GM18511 (cell line): Measurements from ENCODE around the gene GPR157.
A peak's percentile ranks its signal among the peaks of the same experiment; 100 is the strongest.
"Not testable (repeated sequence)": the region's sequence is repeated elsewhere in the genome, so short reads cannot be mapped to it uniquely, and the experiment has no call there.

ENCODE experiments used
- ATAC-seq: cut with Tn5 transposase; IDR thresholded peaks from one replicate; pipeline ENCODE4 v1.9.1; 2021; ENCODE audit warnings: mild to moderate bottlenecking, moderate library complexity; ENCODE audit not compliant: unreplicated experiment

GPR157 gene

GRCh38 chr1:9146156-9146555 is 17.3 kb upstream of the GPR157 start:
- ATAC-seq = no peak

- no peak for ATAC-seq
These were observed 16.8 kb upstream of the GPR157 start for GRCh38 chr1:9145714-9146113.

- no peak for ATAC-seq
These were observed 16.2 kb upstream of the GPR157 start for GRCh38 chr1:9145021-9145668.

- not testable (repeated sequence) for ATAC-seq
These were observed 15.6 kb upstream of the GPR157 start for GRCh38 chr1:9144494-9144893.

- ATAC-seq = no peak
These were observed 14.3 kb upstream of the GPR157 start for GRCh38 chr1:9143250-9143649.

GRCh38 chr1:9139930-9140329 is 11.0 kb upstream of the GPR157 start:
- ATAC-seq = no peak

GRCh38 chr1:9136932-9137331 is 8.0 kb upstream of the GPR157 start:
- ATAC-seq = no peak

GRCh38 chr1:9135073-9135836 is 6.4 kb upstream of the GPR157 start:
- ATAC-seq = no peak

GRCh38 chr1:9133870-9134585 is 5.1 kb upstream of the GPR157 start:
- no peak for ATAC-seq

- ATAC-seq = peak; percentile 63
These were observed 552 bp upstream of the GPR157 start for GRCh38 chr1:9129266-9130041.

- peak; percentile 4 for ATAC-seq
These were observed 759 bp downstream of the GPR157 start for GRCh38 chr1:9128166-9128519.

GRCh38 chr1:9127395-9128165 is 1.3 kb downstream of the GPR157 start:
- no peak for ATAC-seq

GRCh38 chr1:9126511-9126910 is 2.4 kb downstream of the GPR157 start:
- ATAC-seq = no peak

- ATAC-seq = not testable (repeated sequence)
These were observed 3.1 kb downstream of the GPR157 start for GRCh38 chr1:9125847-9126246.

- no peak for ATAC-seq
These were observed 3.6 kb downstream of the GPR157 start for GRCh38 chr1:9125325-9125724.

GRCh38 chr1:9124389-9124788 is 4.5 kb downstream of the GPR157 start:
- not testable (repeated sequence) for ATAC-seq

GRCh38 chr1:9123665-9124064 is 5.2 kb downstream of the GPR157 start:
- not testable (repeated sequence) for ATAC-seq

- ATAC-seq = peak; percentile 73
These were observed 7.1 kb downstream of the GPR157 start for GRCh38 chr1:9121496-9122409.

GRCh38 chr1:9120312-9120958 is 8.5 kb downstream of the GPR157 start:
- ATAC-seq = no peak
